HEK293T (cell line): ENCODE results near the gene P3H2.

Experiments used
- CTCF ChIA-PET: fragments of 350-600 bp; formaldehyde crosslinking; extraction: SDS; loops from one replicate; lab custom pipeline; 2021; ENCODE audit warnings: antibody characterized with exemption, inconsistent platforms; lab: Yijun Ruan, JAX
- POLR2A ChIA-PET: fragments of 350-600 bp; formaldehyde crosslinking; extraction: SDS; loops from one replicate; lab custom pipeline; 2020; ENCODE audit warnings: antibody characterized with exemption, inconsistent platforms; lab: Yijun Ruan, JAX
- DNase-seq: peaks from one replicate; pipeline ENCODE4 v3.0.0; 2012; ENCODE audit warnings: mixed read lengths; ENCODE audit errors: extremely low spot score
- ARNT ChIP-seq: fragments of 450-650 bp; IDR thresholded peaks from 2 replicates; pipeline ENCODE4 v1.6.1; 2017; ENCODE audit warnings: mild to moderate bottlenecking
- BHLHE40 ChIP-seq: fragments of 450-650 bp; IDR thresholded peaks from 2 replicates; pipeline ENCODE4 v1.6.1; 2016; ENCODE audit warnings: mild to moderate bottlenecking, moderate library complexity, borderline replicate concordance
- CTBP1 ChIP-seq: fragments of 450-650 bp; IDR thresholded peaks from 2 replicates; pipeline ENCODE4 v1.6.1; 2016; ENCODE audit warnings: borderline replicate concordance
- ELF4 ChIP-seq: fragments of 450-650 bp; IDR thresholded peaks from 2 replicates; pipeline ENCODE4 v1.6.1; 2017; ENCODE audit warnings: antibody characterized with exemption
- FOXA1 ChIP-seq: fragments of 450-650 bp; IDR thresholded peaks from 2 replicates; pipeline ENCODE4 v1.6.1; 2016; ENCODE audit warnings: mild to moderate bottlenecking
- FOXK2 ChIP-seq: fragments of 450-650 bp; IDR thresholded peaks from 2 replicates; pipeline ENCODE4 v1.6.1; 2016; ENCODE audit warnings: mild to moderate bottlenecking
- FOXM1 ChIP-seq: fragments of 450-650 bp; IDR thresholded peaks from 2 replicates; pipeline ENCODE4 v1.6.1; 2017; ENCODE audit warnings: mild to moderate bottlenecking, borderline replicate concordance
- HDGF ChIP-seq: fragments of 450-650 bp; IDR thresholded peaks from 2 replicates; pipeline ENCODE4 v1.6.1; 2017; ENCODE audit warnings: antibody characterized with exemption, borderline replicate concordance
- L3MBTL2 ChIP-seq: fragments of 450-650 bp; conservative IDR thresholded peaks from 2 replicates; pipeline ENCODE4 v1.6.1; 2016; ENCODE audit warnings: mild to moderate bottlenecking
- LEF1 ChIP-seq: fragments of 450-650 bp; IDR thresholded peaks from 2 replicates; pipeline ENCODE4 v1.6.1; 2017; ENCODE audit warnings: mild to moderate bottlenecking, borderline replicate concordance
- NFRKB ChIP-seq: fragments of 450-650 bp; IDR thresholded peaks from 2 replicates; pipeline ENCODE4 v1.6.1; 2016; ENCODE audit warnings: mild to moderate bottlenecking, moderate library complexity
- SP1 ChIP-seq: fragments of 450-650 bp; IDR thresholded peaks from 2 replicates; pipeline ENCODE4 v1.6.1; 2017
- SUZ12 ChIP-seq: fragments of 450-650 bp; IDR thresholded peaks from 2 replicates; pipeline ENCODE4 v1.6.1; 2016; ENCODE audit warnings: mild to moderate bottlenecking
- TARDBP ChIP-seq: fragments of 450-650 bp; IDR thresholded peaks from 2 replicates; pipeline ENCODE4 v1.6.1; 2016
- ZNF384 ChIP-seq: fragments of 450-650 bp; IDR thresholded peaks from 2 replicates; pipeline ENCODE4 v1.6.1; 2016
- TF ChIP-seq, protein P1 (sequence below): fragments of 450-650 bp; IDR thresholded peaks from 2 replicates; pipeline ENCODE4 v1.6.1; 2016

The P3H2 gene

GRCh38 chr3:190019006-190019405 lies 101.7 kb downstream of the P3H2 start:
- CTCF ChIA-PET = no interaction called here
- DNase-seq = no peak
- TF ChIP-seq NFRKB (no peak), SUZ12 (no peak), ZNF384 (no peak), CTBP1 (no peak), ARNT (no peak), LEF1 (no peak), BHLHE40 (no peak)

DNA sequence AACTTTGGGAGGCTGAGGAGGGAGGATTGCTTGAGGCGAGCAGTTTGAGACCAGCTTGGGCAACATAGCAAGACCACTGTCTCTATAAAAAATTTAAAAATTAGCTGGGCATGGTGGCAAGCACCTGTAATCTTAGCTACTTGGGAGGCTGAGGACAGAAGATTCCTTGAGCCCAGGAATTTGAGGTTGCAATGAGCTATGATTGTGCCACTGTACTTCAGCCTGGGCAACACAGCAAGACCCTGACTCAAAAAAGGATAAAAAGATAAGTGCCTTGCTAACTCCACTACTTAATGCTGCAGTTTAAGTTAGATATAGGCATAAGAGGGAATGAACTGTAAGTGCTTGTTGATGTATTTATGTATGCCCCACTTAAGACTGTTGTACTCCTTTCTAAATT lies 102.2 kb downstream of the P3H2 start:
- ChIA-PET CTCF (no interaction called here), POLR2A (no interaction called here)

More at GRCh38 chr3:190019006-190019405, 101.7 kb downstream of the P3H2 start:
- POLR2A ChIA-PET = no interaction called here

GRCh38 chr3:190017521-190018288 lies 103.0 kb downstream of the P3H2 start:
- ChIA-PET POLR2A (no interaction called here), CTCF (no interaction called here)
- DNase-seq = peak; percentile 12
- no peak for TF ChIP-seq FOXM1
- no peak for TF ChIP-seq ZNF384
- TF ChIP-seq L3MBTL2 = no peak
- no peak for TF ChIP-seq HDGF
- no peak for TF ChIP-seq TARDBP
- TF ChIP-seq LEF1 = no peak
- TF ChIP-seq FOXK2 = no peak
- TF ChIP-seq ELF4 = no peak
- no peak for TF ChIP-seq CTBP1
- no peak for TF ChIP-seq FOXA1
- no peak for TF ChIP-seq BHLHE40

More for the DNA sequence above, 102.2 kb downstream of the P3H2 start:
- TF ChIP-seq LEF1 = no peak
- no peak for TF ChIP-seq SP1
- TF ChIP-seq ARNT = no peak
- no peak for TF ChIP-seq CTBP1
- TF ChIP-seq NFRKB = no peak
- DNase-seq = no peak

- CTCF ChIA-PET = no interaction called here
- DNase-seq = no peak
- POLR2A ChIA-PET = no interaction called here
- no peak for TF ChIP-seq FOXM1
- no peak for TF ChIP-seq SUZ12
Observed at GRCh38 chr3:190016966-190017365, 103.7 kb downstream of the P3H2 start.

- POLR2A ChIA-PET = no interaction called here
- TF ChIP-seq L3MBTL2 (no peak), FOXM1 (no peak), ELF4 (no peak), SP1 (no peak), SUZ12 (no peak), NFRKB (no peak), ZNF384 (no peak), CTBP1 (no peak), FOXK2 (no peak), HDGF (no peak), TARDBP (no peak), FOXA1 (no peak), LEF1 (no peak), BHLHE40 (no peak), ARNT (no peak)
- TF ChIP-seq, protein P1, sequence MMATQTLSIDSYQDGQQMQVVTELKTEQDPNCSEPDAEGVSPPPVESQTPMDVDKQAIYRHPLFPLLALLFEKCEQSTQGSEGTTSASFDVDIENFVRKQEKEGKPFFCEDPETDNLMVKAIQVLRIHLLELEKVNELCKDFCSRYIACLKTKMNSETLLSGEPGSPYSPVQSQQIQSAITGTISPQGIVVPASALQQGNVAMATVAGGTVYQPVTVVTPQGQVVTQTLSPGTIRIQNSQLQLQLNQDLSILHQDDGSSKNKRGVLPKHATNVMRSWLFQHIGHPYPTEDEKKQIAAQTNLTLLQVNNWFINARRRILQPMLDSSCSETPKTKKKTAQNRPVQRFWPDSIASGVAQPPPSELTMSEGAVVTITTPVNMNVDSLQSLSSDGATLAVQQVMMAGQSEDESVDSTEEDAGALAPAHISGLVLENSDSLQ = no peak
- CTCF ChIA-PET = no interaction called here
- DNase-seq = no peak
Observed at GRCh38 chr3:190014940-190015339, 105.8 kb downstream of the P3H2 start.

DNA sequence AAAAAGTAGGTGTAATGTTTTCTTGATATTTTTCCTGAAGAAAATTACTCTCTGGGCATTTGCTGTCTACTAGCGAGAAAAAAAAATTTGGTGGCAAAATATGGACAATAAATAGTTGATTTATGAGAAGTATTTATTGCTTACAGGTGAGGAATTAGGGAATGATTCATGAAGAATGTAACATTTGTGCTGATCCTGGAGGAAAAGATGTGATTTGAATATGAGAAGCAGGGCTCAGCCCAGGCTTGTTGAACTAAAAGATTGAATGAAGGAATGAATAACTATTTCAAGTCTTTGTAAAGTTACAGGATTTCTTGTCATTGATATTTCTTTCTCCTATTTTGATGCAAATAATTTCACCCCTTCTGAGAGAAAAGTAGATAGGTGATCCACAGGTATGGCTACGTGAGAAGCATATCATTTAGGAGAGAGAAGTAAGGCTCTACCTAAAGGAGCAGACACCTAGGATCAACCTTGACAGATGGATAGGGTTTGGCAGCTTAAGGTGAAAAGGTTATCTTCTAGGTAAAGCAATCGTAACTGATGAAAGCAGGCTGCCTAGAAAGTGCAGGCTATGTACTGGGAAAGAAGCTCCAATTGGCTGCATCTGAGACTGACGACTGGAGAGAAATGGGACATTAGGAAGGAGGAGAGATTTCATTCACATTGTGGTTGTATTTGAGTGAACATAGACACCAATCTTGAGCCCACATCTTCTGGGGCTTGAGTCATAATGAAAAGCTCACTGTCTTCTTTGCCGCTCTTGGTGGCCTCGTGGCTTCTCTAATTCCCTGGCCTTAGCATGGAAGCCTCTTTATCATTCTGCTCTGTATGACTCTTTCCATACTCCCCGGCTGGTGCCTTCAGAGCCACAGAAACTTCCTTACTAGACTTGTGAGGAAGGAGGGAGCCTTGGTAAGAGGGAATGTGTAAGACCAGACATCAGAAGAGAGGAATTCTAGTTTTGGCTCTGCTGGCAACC lies 106.5 kb downstream of the P3H2 start:
- DNase-seq = no peak
- TF ChIP-seq HDGF (no peak), SP1 (no peak), FOXM1 (no peak), ZNF384 (no peak), TARDBP (no peak)
- ChIA-PET CTCF (interaction anchor here (1.0 to 1.4 kb wide), 2 partner anchors 188 to 210 kb away, joined by 3 to 4 read pairs; no protein-coding TSS in a partner anchor), POLR2A (no interaction called here)

DNA sequence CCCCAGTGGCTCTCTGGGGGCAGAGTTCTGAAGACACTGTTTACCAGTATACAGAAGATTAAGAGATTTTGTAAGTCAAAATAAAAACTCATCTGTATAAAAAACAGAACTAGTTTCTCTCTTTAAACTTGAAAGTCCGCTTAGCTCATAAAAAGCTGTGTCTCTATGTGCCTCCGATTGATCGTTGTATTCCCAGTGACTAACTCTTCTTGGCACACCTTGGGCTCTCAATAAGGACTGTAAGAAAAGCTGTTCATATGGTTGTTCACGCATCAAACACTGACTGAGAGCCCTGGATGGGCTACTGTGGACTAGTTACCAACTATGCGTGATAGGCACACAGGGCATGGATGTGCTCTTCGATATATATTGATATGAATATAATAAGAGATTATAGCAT lies 107.9 kb downstream of the P3H2 start:
- ChIA-PET POLR2A (no interaction called here), CTCF (interaction anchor here (0.7 kb wide), 1 partner anchor 31 kb away, joined by 3 read pairs; no protein-coding TSS in a partner anchor)
- no peak for DNase-seq
- TF ChIP-seq BHLHE40 (no peak), L3MBTL2 (no peak), ELF4 (no peak)
